GM21825 (cell line): Measurements from ENCODE around the gene ELMO3.
A peak's percentile ranks its signal among the peaks of the same experiment; 100 is the strongest.

ENCODE experiments used
- ATAC-seq: cut with Tn5 transposase; IDR thresholded peaks from one replicate; pipeline ENCODE4 v1.9.1; 2021; ENCODE audit warnings: mild to moderate bottlenecking, moderate library complexity; ENCODE audit not compliant: unreplicated experiment

ELMO3 gene

GRCh38 chr16:67163164-67163998 is 35.5 kb upstream of the ELMO3 start:
- no peak for ATAC-seq

DNA sequence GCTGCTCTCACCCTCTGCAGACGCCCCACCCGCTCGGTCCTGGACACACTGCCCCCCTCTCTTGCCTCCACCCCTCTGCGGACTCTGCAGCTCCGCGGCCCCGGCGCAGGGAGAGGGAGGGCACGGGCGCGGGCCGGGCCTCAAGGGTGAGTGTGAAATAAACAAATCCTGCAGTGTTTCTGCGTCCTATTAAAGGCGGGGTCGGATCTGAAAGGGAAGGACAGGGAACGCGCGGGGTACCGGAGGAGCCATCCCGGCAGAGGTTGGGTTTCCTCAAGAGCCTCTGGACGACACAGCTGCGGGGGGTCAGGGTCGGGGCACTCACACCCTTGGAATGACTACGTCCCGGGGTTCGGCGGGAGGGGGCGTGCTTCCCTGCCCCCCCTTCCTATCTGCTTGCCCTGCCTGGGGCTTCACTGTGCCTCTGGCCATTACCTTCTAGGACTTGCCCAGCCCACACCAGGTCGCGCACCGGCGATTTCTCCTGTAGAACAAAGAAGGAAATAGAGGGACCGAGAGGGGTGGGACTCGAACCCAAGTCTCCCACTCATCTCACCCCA is 34.9 kb upstream of the ELMO3 start:
- no peak for ATAC-seq

DNA sequence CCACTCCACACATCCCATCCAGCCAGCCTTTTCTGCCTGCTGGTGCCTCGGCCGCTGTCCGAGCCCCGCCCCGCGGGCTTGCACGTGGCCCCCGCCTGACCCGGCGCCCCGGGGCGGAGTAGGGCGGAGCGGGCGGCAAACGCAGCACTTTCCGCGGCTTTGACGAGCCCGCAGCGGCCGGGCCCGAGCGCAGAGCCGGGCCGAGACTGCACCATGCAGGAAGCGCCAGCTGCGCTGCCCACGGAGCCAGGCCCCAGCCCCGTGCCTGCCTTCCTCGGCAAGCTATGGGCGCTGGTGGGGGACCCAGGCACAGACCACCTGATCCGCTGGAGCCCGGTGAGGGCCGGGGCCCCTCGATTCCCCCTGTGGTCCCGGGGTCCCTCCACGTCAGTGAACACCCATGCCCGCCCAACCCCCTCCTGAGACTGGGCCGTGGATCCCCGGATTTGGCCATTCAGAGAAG is 34.3 kb upstream of the ELMO3 start, which contains the start of gene HSF4:
Gene HSF4, plus strand, starts transcription at position 147 of the 463 bp plus-strand sequence. Its CDS starts 67 bp downstream, at position 214.
- ATAC-seq, result no peak

DNA sequence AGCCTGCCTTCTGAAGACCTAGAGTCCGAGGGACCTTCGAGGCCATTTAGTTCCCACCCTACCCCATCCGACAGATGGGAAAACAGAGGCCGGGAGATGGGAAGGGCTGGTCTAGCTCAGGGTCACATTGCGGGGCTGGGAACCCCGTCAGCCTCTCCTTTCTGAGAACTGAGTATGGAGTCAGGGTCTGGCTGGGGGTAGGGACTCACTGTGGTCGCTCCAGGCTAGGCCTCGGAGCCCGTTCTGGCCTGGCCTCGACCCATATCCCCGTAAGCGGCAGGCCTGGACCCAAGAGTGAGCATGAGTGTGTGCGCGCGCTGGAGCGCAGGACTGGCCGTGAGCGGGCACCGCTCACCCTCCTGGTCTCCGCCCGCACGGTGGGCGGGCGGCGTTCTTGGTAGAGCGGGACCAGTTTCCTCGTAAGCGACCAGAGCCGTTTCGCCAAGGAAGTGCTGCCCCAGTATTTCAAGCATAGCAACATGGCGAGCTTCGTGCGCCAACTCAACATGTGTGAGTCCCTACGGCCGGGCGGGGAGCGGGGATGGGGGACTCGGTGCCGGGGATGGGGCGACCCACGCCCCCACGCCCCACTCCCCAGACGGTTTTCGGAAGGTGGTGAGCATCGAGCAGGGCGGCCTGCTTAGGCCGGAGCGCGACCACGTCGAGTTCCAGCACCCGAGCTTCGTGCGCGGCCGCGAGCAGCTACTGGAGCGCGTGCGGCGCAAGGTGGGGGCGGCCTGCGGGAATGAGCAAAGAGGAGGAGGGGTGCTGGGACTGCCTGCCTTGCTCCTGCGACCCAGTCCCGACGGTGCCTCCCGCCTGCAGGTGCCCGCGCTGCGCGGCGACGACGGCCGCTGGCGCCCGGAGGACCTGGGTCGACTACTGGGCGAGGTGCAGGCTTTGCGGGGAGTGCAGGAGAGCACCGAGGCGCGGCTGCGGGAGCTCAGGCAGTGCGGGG is 33.5 kb upstream of the ELMO3 start:
- no peak for ATAC-seq

- no peak for ATAC-seq
Observed at GRCh38 chr16:67166110-67166547, 32.8 kb upstream of the ELMO3 start.

GRCh38 chr16:67166598-67167168 is 32.2 kb upstream of the ELMO3 start:
- no peak for ATAC-seq

DNA sequence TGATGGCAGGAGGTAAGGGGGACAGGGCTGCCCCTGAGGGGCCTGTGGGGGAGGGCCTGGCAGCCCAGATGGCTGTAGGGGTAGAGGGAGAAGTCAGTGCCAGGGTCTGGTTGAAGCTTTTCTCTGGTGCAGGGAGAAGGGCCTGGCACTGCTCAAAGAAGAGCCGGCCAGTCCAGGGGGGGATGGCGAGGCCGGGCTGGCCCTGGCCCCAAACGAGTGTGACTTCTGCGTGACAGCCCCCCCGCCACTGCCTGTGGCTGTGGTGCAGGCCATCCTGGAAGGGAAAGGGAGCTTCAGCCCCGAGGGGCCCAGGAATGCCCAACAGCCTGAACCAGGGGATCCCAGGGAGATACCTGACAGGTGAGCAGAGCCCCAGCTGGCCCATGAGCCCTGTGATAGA is 31.3 kb upstream of the ELMO3 start:
- ATAC-seq, result no peak

- ATAC-seq, result no peak
Observed at GRCh38 chr16:67169011-67169451, 29.9 kb upstream of the ELMO3 start.

DNA sequence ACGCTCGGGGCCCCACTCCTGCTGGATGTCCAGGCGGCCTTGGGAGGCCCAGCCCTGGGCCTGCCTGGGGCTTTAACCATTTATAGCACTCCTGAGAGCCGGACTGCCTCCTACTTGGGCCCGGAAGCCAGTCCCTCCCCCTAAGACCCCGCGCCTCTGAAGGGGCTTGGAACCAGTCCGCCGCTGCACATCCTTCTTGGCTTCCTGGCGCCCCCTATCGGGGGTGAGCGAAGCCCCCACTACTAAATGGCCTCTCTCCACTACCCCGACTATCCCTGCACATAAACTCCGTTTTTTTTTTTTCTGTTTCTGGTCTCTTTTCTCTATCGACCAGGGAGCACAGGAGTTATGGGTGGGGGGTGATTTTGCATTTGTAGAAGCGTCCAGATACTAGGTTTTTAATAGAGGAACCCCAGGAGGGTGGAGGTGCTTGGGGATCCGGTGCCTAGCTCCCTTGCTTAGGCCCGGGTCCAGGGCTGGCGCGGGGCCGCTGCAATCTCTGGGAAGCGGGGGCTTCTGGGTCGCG is 29.2 kb upstream of the ELMO3 start:
- no peak for ATAC-seq

DNA sequence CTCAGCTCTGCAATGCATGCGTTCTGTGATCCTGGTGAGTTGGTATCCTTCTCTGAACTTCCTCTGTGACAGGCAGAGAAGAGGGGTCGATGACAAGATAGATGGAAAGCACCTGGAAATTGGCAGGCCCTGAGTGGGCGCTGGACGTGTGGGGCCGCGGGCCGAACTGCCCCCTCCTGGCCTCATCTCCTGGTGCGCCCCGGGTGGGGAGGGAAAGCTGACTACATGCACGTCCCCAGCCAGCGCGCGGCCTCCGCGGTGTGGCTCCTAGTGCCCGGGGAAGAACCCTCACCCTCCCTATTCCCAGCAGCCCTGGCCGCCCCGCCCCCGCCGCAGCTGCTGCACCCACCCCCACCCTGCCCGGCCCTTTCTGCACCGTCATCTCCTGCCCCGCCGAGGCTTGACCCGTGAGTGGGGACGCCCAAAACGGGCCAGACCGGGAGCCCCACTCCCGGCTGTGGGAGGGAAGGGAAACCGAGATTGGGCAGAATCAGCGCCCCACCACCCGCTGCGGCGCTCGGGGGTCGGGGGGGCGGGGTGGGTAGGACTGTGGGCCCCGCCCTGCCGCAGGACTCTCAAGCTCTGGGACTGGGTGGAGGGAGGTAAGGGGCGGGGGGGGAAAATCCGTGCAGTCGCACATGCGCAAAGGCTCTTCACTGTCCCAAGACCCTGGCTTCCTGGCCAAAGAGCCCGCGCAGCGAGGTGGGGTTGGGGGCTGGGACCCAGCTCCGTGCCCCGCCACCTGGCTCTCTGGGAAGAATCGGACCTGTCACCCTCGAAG is 28.6 kb upstream of the ELMO3 start, which contains the start of gene NOL3:
Gene NOL3, plus strand, starts transcription at position 371 of the 781 bp plus-strand sequence.
- ATAC-seq, result peak; percentile 51

- ATAC-seq, result peak; percentile 4
Observed at GRCh38 chr16:67170949-67171649, 27.8 kb upstream of the ELMO3 start.

DNA sequence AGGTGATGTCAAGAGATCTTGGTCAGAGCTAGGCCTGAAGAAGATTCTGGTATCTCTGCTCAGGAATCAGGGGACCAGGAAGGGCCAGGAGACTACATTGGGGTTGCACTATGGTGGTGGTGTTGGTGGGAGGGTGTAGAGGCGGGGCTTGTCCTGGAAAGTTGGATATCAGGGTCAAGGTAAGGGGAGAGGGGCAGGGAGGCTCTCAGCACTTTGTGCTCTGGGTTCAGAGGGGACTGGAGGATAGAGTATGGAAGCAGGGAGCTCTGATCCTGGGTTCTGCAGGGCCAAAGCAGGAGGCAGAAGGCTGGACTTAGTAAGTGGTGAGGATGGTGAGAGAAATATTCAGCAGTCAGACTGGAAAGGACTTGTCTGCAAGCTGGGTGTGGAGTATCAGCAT is 25.6 kb upstream of the ELMO3 start:
- ATAC-seq, result no peak

DNA sequence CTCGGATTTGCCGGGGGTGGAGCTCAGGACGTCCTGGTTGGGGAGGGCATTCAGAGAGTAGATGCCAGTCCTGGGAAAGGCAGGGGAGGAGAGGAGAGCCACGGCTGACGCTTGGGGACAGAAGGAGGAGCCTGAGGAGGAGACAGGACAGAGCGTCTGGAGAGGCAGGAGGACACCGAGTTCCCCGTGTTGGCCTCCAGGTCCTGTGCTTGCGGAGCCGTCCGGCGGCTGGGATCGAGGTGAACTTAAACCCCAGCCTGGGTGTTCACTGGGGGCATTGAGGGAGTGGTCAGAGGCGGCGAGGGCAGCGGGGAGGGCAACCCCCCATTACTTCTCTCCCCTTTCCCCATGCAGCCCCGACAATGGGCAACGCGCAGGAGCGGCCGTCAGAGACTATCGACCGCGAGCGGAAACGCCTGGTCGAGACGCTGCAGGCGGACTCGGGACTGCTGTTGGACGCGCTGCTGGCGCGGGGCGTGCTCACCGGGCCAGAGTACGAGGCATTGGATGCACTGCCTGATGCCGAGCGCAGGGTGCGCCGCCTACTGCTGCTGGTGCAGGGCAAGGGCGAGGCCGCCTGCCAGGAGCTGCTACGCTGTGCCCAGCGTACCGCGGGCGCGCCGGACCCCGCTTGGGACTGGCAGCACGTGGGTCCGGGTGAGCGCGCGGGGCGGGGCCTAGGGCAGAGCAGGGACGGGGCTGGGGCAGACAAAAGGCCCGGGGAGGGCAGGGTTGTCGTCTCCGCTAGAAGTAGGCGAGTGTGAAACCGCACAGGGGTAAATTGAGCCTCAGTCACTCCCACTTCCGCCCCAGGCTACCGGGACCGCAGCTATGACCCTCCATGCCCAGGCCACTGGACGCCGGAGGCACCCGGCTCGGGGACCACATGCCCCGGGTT is 24.9 kb upstream of the ELMO3 start:
- ATAC-seq, result peak; percentile 37

GRCh38 chr16:67174706-67175231 is 24.2 kb upstream of the ELMO3 start:
- no peak for ATAC-seq

- no peak for ATAC-seq
Observed at GRCh38 chr16:67176662-67177061, 22.3 kb upstream of the ELMO3 start.

DNA sequence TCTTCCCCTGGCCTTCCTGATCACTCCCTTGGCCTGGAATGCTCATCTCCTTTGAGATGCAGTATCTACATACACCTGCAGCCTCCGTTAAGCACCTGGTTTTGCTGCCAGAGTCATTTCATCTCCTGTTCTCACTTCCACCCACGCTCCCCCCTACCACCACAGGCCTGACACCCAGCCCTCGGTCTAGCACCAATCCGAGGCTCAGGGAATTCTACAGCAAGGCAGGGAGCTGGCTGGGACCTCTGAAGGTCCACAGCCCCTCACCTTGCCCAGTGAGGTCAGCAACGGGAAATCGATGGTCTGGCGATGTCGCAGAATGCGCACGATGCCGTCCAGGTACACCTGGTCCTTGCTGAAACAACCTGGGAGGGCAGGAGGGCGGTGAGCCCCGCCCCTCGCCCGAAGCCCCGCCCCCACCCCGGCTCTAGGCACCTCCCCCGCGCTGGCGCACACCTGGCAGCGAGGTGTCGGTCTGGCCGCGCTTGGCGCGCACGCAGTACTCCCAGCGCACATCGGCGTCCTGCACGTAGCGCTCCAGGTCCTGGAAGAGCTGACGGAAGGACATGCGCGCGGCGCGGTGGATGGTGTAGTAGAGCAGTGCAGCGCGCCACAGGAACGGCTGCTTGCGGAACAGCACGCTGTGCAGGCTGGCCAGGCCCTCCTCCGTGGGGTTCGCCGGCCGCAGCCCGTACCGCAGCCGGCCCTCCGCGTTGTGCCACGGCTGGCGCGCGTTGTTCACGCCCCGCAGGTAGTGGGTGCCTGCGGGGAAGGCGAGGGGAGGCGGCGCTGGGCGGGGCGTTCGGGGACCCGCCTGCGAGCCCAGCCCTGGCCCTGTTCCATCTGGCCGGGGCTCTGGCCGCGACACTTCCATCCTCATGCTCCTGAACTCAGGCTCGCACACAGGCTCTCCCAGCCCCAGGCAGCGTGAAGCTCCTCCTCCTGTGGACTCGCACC is 20.9 kb upstream of the ELMO3 start:
- no peak for ATAC-seq
